SJCRH30 (cell line): ENCODE measurements around the gene SAXO2. TPM values are rescaled to one million over a fixed set of nuclear protein-coding genes. Genes with fewer than 3 reads are reported as not detected.
"Not testable (repeated sequence)": the region's sequence is repeated elsewhere in the genome, so short reads cannot be mapped to it uniquely, and the experiment has no call there.

Experiments
- DNase-seq, 2 experiments: peaks; one replicate each; pipeline ENCODE4 v3.0.0-alpha.2; 2015 to 2020
- H3K27ac ChIP-seq: fragments of 250-450 bp; sonication (Bioruptor Pico); 2 replicates; pipeline ENCODE4 v1.5.1; 2020; ENCODE audit warnings: mild to moderate bottlenecking, moderate library complexity
- H3K27me3 ChIP-seq: fragments of 250-450 bp; sonication (Bioruptor Pico); 2 replicates; pipeline ENCODE4 v1.5.1; 2020; ENCODE audit warnings: mild to moderate bottlenecking, moderate library complexity
- H3K36me3 ChIP-seq: fragments of 250-450 bp; sonication (Bioruptor Pico); 2 replicates; pipeline ENCODE4 v1.5.1; 2020; ENCODE audit warnings: mild to moderate bottlenecking, moderate library complexity
- H3K4me1 ChIP-seq: fragments of 250-450 bp; sonication (Bioruptor Pico); 2 replicates; pipeline ENCODE4 v1.5.1; 2020; ENCODE audit warnings: mild to moderate bottlenecking, moderate library complexity
- H3K4me3 ChIP-seq: fragments of 250-450 bp; sonication (Bioruptor Pico); 2 replicates; pipeline ENCODE4 v1.5.1; 2020; ENCODE audit warnings: mild to moderate bottlenecking, moderate library complexity
- H3K9me3 ChIP-seq: fragments of 250-450 bp; sonication (Bioruptor Pico); replicated peaks from 2 replicates; pipeline ENCODE4 v1.5.1; 2020; ENCODE audit warnings: mild to moderate bottlenecking, moderate library complexity
- total RNA-seq: library from RNA; depleted of rRNA; stranded (reverse); fragments of >200 nt; shearing (Covaris generic); gene quantifications from 2 replicates; pipeline ENCODE4 v1.2.3, GENCODE V29; 2014

The SAXO2 gene
- total RNA-seq, 1 experiment from 2014 or later: 0.10 TPM

- H3K36me3 ChIP-seq, H3K4me1 ChIP-seq, H3K27me3 ChIP-seq, H3K9me3 ChIP-seq, DNase-seq, H3K4me3 ChIP-seq, H3K27ac ChIP-seq: not testable (repeated sequence)
Observed at GRCh38 chr15:82267137-82267536, 4.5 kb downstream of the SAXO2 start.

- not testable (repeated sequence) for H3K4me3 ChIP-seq, H3K27ac ChIP-seq, H3K4me1 ChIP-seq, H3K27me3 ChIP-seq, H3K9me3 ChIP-seq, H3K36me3 ChIP-seq, DNase-seq
Observed at GRCh38 chr15:82268454-82268853, 5.8 kb downstream of the SAXO2 start.

DNA sequence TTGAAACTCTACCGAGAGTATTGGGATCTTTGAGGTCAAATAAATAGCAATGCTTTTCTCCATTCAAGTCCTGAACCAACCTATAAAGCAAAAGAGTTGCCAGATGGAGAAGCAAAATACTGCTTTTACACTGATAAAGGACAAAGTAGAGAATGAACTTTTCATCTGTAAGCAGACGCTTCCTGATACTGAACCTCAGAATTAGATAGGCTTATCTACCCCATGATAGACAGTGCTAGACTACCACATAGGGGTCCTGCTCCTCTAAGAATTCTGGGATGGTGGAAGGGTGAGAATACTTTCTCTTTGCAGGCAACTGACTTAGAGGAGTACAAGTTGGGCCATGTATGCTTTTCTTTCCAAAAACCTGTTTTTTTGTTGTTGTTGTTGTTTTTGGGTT, 9.5 kb downstream of the SAXO2 start:
- DNase-seq: no peak
- no peaks in the 10 kb centered on the region for H3K27me3 ChIP-seq

DNA sequence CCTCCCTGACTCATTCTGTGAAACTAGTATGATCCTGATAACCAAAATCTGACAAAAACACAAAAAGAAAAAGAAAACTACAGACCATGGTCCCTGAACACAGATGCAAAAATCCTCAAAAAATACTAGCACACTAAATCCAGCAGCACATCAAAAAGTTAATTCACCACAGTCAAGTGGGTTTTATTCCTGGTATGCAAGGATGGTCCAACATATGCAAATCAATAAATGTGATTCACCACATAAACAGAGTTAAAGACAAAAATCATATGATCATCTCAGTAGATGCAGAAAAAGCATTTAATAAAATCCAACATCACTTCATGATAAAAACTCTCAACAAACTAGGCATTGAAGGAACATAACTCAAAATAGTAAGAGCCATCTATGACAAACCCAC, 12.8 kb downstream of the SAXO2 start:
- Histone ChIP-seq H3K4me3 (no peak overlapping the region), H3K36me3 (no peaks in the 10 kb centered on the region), H3K4me1 (no peaks in the 10 kb centered on the region), H3K9me3 (no peaks in the 10 kb centered on the region; the same call in 1 of the 2 replicates), H3K27ac (no peak overlapping the region), H3K27me3 (no peaks in the 10 kb centered on the region)
- no peak for DNase-seq

More for the DNA sequence above, 9.5 kb downstream of the SAXO2 start:
- H3K4me1 ChIP-seq: no peaks in the 10 kb centered on the region
- no peak overlapping the region for H3K27ac ChIP-seq
- H3K4me3 ChIP-seq: no peak overlapping the region
- no peaks in the 10 kb centered on the region for H3K36me3 ChIP-seq
- no peaks in the 10 kb centered on the region; the same call in 1 of the 2 replicates for H3K9me3 ChIP-seq

GRCh38 chr15:82281276-82281675, 18.7 kb downstream of the SAXO2 start:
- H3K4me3 ChIP-seq, H3K36me3 ChIP-seq, DNase-seq, H3K27ac ChIP-seq, H3K9me3 ChIP-seq, H3K4me1 ChIP-seq, H3K27me3 ChIP-seq: not testable (repeated sequence)

GRCh38 chr15:82282386-82282785, 19.8 kb downstream of the SAXO2 start:
- H3K27me3 ChIP-seq, H3K36me3 ChIP-seq, H3K9me3 ChIP-seq, DNase-seq, H3K4me1 ChIP-seq, H3K4me3 ChIP-seq, H3K27ac ChIP-seq: not testable (repeated sequence)

DNA sequence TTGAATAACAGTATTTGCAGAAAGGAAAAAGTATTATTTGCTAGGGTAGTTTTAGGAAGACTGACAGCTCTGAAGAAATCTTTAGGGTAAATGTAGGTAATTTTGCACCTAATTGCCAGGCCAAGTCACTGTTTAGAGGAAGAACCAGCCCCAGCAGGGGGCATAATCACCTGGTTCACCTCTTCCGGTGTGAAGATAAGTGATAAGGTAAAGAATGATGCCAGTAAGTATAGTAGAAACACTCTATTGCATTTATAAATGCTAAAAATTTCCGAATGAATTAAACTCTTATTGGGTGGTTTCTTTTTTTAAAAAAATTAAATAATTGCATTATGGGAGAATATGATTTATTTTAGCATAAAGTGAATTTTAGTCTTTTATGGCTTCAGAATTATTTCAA, 21.8 kb downstream of the SAXO2 start:
- H3K27me3 ChIP-seq, H3K4me3 ChIP-seq, H3K4me1 ChIP-seq, H3K27ac ChIP-seq, H3K36me3 ChIP-seq, DNase-seq, H3K9me3 ChIP-seq: not testable (repeated sequence)

GRCh38 chr15:82286475-82286874, 23.9 kb downstream of the SAXO2 start:
- H3K4me1 ChIP-seq, DNase-seq, H3K36me3 ChIP-seq, H3K27ac ChIP-seq, H3K4me3 ChIP-seq, H3K27me3 ChIP-seq, H3K9me3 ChIP-seq: not testable (repeated sequence)

GRCh38 chr15:82288202-82288601, 25.6 kb downstream of the SAXO2 start:
- H3K9me3 ChIP-seq, H3K27me3 ChIP-seq, H3K36me3 ChIP-seq, H3K4me1 ChIP-seq, H3K27ac ChIP-seq, DNase-seq, H3K4me3 ChIP-seq: not testable (repeated sequence)

DNA sequence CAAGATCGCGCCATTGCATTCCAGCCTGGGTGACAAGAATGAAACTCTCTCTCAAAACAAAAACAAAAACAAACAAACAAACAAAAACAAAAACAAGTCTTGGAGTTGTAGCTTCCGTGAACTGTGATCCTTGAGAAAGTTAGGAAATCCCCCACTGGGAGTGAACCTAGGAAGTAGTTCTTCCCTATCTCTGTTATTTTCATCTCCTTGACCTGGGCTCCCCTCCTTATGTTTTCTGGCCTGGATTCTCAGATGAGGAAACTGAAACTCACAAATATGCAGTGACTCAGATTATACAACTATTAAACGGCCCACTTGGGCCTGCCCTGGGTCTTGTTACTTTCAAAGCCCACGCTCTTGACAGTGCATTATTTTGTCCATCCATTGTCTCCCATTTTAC, 29.7 kb downstream of the SAXO2 start:
- no peaks in the 10 kb centered on the region for H3K36me3 ChIP-seq
- H3K4me3 ChIP-seq: no peak overlapping the region
- no peaks in the 10 kb centered on the region for H3K4me1 ChIP-seq
- H3K27me3 ChIP-seq: no peaks in the 10 kb centered on the region
- no peak for DNase-seq
- no peaks in the 10 kb centered on the region for H3K9me3 ChIP-seq
- no peak overlapping the region for H3K27ac ChIP-seq

- Histone ChIP-seq H3K9me3 (no peaks in the 10 kb centered on the region), H3K4me3 (no peak overlapping the region), H3K36me3 (no peaks in the 10 kb centered on the region), H3K27me3 (no peaks in the 10 kb centered on the region), H3K27ac (no peak overlapping the region), H3K4me1 (no peaks in the 10 kb centered on the region)
- no peak for DNase-seq
Observed at GRCh38 chr15:82294061-82294690, 31.6 kb downstream of the SAXO2 start.

- Histone ChIP-seq H3K4me1 (no peaks in the 10 kb centered on the region), H3K27me3 (no peaks in the 10 kb centered on the region), H3K27ac (no peak overlapping the region), H3K36me3 (no peaks in the 10 kb centered on the region), H3K4me3 (no peak overlapping the region), H3K9me3 (no peaks in the 10 kb centered on the region)
- no peak for DNase-seq
Observed at GRCh38 chr15:82297546-82297945, 34.9 kb downstream of the SAXO2 start.

GRCh38 chr15:82298032-82298431, 35.4 kb downstream of the SAXO2 start:
- Histone ChIP-seq H3K27ac (no peak overlapping the region), H3K4me3 (no peak overlapping the region), H3K4me1 (no peaks in the 10 kb centered on the region), H3K9me3 (no peaks in the 10 kb centered on the region), H3K36me3 (no peaks in the 10 kb centered on the region), H3K27me3 (no peaks in the 10 kb centered on the region)
- no peak for DNase-seq

DNA sequence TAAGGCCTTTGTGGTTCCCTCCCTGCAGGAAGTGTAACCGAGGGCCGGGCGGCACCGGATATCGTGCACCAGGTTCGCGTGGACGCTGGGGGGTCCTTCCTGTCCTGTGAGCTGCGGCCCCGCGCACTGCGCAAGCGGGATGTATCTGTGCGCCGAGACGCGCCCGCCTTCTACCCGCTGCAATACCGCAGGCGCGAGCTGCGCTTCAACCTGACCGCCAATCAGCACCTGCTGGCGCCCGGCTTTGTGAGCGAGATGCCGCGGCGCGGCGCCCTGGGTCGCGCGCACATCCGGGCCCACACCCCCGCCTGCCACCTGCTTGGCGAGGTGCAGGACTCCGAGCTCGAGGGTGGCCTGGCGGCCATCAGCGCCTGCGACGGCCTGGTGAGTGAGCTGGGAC, 35.9 kb downstream of the SAXO2 start:
- DNase-seq: no peak

DNA sequence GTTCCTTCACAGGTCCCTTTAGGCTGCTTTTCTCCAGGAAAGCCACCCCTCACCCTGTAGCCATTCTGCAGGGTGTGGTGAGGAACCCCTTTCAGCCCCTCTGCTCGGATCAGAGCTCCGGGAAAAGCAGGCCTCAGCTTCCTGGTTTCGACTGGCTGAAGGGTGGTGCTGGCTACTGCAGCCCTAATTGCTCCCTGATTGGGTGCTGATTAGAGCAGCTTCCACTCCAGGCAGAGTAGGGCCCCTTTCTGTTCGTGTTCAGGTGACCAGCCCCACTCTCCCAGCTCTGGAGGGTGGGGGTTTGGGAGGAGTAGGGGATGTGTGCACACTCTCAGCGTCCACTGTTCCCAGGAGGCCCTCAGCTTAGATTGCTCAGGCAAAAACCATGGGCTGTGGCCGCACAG, 36.9 kb downstream of the SAXO2 start:
- not testable (repeated sequence) for H3K27me3 ChIP-seq, H3K4me1 ChIP-seq, H3K27ac ChIP-seq, H3K36me3 ChIP-seq, H3K9me3 ChIP-seq, DNase-seq, H3K4me3 ChIP-seq

More for the DNA sequence above, 35.9 kb downstream of the SAXO2 start:
- H3K27ac ChIP-seq: no peak overlapping the region
- H3K36me3 ChIP-seq: no peaks in the 10 kb centered on the region
- H3K27me3 ChIP-seq: no peaks in the 10 kb centered on the region
- no peaks in the 10 kb centered on the region for H3K9me3 ChIP-seq
- H3K4me1 ChIP-seq: no peaks in the 10 kb centered on the region
- H3K4me3 ChIP-seq: no peak overlapping the region

GRCh38 chr15:82300326-82300725, 37.7 kb downstream of the SAXO2 start:
- H3K27me3 ChIP-seq, H3K27ac ChIP-seq, DNase-seq, H3K9me3 ChIP-seq, H3K4me3 ChIP-seq, H3K36me3 ChIP-seq, H3K4me1 ChIP-seq: not testable (repeated sequence)
